ENCODE data around the gene IKBKE.

The IKBKE gene

GRCh38 chr1:206455666-206456344 lies 14.5 kb upstream of the IKBKE start:
- DNase-seq, result peak; percentile 30 to 84

GRCh38 chr1:206456577-206457370 lies 13.5 kb upstream of the IKBKE start:
- peak in 1 of 2 experiments; percentile 2 for DNase-seq

DNA sequence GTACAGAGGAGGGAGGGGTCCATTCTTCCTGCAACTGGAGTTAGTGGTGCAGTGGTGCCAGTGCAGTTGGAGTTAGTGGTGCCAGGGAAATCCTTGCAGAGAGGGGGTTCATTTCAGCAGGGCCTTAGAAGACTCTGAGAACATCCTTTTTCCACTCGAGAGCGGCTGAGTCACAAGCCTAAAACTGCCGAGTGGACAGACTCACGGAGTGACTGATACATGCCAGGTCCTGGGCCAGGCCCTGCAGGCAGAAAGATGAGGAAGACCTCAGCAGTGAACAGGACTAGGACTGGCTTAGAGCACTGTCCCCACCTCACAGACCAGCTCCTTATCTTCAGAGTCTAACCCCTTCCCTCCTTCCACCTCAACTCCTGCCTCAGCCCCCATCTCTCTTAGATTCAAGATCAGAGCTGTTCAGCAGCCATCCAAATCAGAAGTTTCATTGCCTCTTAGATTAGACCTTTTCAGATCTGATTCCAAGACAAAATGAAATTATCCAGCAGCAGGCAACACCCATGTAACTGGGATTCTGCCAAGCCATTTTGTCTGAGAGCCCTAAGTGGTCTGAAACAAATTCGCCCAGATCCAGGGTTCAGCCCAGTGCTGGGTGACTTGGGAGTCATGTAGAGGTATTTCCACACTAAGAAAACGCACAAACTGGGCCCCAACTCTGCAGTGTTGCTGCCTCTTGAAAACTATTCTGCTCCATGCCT lies 12.7 kb upstream of the IKBKE start:
- no peak for DNase-seq

GRCh38 chr1:206459703-206460102 lies 10.6 kb upstream of the IKBKE start:
- no peak for DNase-seq

DNA sequence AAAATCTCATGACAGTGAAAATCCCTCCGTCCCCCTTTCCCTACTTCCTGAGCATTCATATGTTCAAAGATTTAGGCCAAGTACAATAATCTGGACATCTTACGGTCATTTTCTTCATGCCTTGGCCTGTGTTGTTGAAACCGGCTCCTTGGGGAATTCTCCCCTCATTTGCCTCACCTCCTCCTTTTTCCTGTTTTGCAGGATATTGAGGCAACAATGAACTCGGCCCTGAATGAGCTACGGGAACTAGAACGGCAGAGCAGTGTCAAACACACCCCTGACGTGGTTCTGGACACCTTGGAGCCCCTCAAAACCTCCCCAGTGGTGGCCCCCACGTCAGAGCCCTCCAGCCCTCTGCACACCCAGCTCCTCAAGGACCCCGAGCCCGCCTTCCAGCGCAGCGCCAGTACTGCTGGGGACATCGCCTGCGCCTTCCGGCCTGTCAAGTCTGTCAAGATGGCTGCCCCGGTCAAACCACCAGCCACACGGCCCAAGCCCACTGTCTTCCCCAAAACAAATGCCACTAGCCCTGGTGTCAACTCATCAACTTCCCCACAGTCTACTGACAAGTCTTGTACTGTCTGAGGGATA lies 9.3 kb upstream of the IKBKE start:
- DNase-seq, result no peak

- peak; percentile 22 to 54 for DNase-seq
These were observed 8.4 kb upstream of the IKBKE start for GRCh38 chr1:206461602-206462455.

- no peak for DNase-seq
These were observed 7.1 kb upstream of the IKBKE start for GRCh38 chr1:206463137-206463536.

- no peak for DNase-seq
These were observed 6.4 kb upstream of the IKBKE start for GRCh38 chr1:206463911-206464310.

DNA sequence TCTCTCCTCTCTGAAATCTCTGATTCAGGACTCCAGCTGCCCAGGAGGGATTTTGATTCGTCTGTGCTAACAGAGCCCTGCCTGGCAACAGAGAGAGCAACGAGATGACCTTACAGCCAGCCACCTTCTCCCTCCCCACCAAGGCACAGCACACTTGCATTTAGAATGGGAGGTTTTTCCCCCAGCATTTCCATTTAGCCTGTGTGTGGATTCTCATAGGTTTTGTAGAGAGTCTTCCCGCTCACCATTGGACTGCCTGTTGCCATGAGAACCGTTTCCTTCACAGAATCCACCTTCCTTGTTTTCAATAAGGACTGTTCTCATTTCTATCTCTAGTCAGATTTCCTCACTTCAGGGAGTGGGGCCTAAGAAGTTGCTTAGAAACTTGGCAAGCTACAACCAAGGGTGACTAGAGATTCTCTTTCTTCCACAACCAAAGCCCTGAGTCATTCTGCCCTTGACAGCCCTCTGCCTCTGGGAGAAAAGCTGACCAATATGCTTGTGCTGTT lies 5.8 kb upstream of the IKBKE start:
- DNase-seq, result no peak

GRCh38 chr1:206465951-206466350 lies 4.3 kb upstream of the IKBKE start:
- no peak for DNase-seq

GRCh38 chr1:206466840-206467649 lies 3.2 kb upstream of the IKBKE start:
- DNase-seq, result no peak

- peak; percentile 12 to 62 for DNase-seq
These were observed 2.4 kb upstream of the IKBKE start for GRCh38 chr1:206467915-206468314.

DNA sequence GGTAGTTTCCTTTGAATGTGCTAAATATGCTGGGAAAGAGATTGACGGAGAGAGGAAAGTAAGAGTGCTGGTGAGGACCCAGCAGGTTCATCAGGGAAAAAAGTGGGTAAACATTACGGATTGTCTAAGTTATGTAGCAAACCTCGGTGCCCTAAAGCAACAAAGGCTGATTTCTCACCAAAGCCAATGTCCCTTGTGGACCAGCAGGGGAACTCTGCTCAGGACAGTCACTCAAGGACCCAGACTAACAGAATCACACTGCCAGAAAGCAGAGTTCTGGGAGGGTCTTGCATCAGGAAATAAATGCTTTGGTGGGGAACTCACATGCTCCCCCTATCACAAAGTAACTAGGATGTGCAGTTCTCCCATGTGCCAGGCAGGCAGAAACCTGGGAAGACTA lies 1.7 kb upstream of the IKBKE start:
- DNase-seq, result no peak

GRCh38 chr1:206469411-206469932 lies 804 bp upstream of the IKBKE start:
- DNase-seq, result no peak

GRCh38 chr1:206470692-206471414 lies 577 bp downstream of the IKBKE start:
- DNase-seq, result no peak

DNA sequence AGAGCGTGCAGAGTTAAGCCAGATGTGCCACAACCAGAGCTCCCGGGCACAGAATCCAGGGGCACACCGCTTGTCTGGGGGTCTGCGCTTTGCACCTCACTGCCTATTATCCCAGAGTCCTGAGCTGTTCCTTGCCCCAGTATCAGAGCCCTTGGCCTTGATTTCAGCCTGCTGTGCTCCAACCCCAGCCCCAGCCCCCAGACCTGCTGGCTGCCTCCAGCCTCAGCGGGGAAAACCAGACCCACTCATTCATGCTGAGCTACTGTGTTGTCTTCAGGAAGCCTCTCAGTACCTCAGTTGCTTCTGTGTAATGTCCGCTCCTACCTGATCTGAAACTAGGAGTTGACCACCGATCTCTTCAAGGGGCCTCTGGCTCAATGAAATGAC lies 1.1 kb downstream of the IKBKE start:
- DNase-seq, result no peak

DNA sequence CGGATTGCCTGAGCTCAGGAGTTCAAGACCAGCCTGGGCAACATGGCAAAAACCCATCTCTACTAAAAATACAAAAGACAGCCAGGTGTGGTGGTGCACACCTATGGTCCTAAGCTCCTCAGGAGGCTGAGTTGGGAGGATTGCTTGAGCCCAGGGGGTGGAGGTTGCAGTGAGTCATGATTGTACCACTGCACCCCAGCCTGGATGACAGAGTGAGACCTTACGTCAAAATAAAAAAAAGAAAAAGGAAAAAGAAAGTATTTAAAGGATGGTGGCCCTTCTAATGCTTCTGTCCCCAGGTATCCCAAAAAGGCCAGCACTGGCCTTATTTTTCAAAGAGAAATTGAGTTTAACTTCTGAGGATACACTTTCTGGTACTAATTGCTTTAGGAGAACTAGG lies 1.7 kb downstream of the IKBKE start:
- no peak for DNase-seq

DNA sequence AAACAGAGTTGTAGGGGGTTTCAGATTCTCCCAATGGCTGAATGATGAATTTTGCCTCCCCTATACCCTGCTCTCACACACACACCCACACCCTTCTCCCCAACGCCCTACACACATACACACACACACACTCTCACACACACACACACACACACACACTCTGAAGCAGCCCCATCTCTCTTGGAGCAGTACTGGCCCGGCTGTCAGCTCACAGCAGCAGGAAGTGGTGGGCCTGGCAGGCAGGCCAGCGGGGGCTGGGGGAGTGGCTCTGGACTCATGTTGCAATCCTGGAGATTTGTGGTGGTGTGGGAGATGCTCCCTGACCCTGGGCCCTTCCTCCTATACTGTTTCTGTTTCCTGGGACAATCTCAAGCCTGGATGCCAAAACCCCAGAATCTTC lies 2.2 kb downstream of the IKBKE start:
- no peak for DNase-seq

GRCh38 chr1:206472886-206473285 lies 2.6 kb downstream of the IKBKE start:
- DNase-seq, result no peak

GRCh38 chr1:206476058-206476457 lies 5.8 kb downstream of the IKBKE start:
- DNase-seq, result no peak

Data from NCI-H524 (cell line).